Activated T-helper 1 cell treated with Interleukin-2 at 50 U/mL for 16 hours (primary cell): ENCODE data around the gene HES2.
"Not testable (repeated sequence)": the region's sequence is repeated elsewhere in the genome, so short reads cannot be mapped to it uniquely, and the experiment has no call there.

Experiments
- DNase-seq: peaks from one replicate; pipeline ENCODE4 v3.0.0-alpha.2; 2020; ENCODE audit warnings: low read depth

The HES2 gene

DNA sequence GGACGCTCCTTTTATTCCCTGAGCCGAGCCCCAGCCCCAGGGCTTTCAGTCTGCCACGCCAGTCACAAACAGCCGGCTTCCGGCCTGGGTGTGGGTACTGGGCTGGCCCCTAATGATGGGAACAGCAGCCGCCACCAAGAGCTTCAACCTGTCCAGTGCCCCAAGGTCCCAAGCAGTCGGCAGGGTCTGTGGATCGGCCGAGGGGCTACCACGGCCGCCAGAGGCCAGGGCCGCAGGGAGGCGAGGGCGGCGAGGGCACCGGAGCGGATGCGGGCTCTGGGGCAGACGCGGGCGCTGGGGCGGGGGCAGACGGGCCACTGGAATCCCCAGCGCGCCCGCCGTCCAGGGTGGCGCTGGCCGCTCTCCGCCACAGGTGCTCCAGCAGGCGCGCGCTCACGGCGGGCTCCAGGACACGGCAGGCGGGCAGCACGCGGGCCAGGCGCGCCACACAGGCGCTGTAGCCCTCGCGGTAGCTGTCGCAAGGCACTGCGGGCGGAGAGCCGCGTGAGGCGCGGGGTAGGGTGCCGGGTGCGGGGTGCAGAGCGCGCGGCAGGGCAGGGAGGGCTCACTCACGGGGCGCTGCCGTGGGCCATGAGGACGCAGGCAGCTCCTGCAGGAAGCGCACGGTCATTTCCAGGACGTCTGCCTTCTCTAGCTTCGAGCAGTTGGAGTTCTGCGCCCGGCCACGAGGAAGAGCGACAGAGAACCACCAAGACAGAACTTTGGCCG lies 887 bp downstream of the HES2 start:
- DNase-seq, result no peak

DNA sequence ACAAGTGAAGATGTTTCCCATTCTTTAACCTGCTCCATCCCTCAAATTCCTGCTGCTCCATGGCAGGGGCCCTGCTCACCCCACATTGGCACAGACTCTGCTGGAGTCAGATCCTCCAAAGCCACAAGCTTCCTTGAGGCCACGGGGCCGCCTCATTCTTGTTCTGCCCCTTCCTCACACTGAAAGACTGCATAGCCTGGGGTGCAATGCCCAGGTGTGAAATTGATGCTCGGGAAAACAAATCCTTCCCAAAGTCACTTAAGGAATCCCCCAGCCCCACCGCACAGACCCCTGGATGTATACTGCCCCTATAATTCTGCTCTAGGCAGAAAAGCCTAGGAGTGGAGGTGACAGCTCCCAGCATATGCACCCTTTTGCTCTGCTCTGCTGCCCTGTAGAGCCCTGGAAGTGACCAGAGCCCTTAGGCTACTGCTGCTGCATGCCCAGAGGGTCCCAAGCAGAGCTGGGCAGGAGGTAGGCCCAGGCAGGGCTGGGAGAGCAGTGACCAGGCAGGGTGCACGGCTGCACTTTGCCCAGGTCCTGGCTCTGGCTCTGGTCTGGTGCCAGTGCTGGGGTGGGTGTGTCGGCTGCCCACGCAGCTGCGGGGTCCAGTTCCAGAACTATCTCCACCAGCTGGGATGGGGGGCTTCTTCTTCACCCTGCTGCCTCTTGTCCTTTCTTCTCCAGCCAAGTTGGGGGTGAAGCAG lies 1.6 kb downstream of the HES2 start:
- no peak for DNase-seq

DNA sequence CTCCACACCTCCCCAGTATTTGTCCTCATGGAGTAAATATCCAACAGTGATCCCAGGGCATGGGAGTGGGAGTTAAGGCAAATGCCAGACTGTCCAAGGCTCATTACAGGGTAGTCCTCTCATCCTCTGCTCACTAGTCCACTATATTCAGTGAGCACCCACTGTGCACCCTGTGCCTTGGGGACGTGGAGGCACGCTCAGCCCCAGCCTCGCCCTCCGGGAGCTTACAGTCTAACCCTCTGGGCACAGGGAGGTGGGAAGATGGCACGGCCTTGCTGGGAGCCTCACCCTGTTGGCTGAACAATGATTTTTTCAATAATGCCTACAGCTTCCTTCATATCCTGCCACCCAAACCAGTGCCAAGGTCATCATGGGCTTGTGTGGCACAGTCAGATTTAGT lies 2.8 kb downstream of the HES2 start:
- DNase-seq, result no peak

DNA sequence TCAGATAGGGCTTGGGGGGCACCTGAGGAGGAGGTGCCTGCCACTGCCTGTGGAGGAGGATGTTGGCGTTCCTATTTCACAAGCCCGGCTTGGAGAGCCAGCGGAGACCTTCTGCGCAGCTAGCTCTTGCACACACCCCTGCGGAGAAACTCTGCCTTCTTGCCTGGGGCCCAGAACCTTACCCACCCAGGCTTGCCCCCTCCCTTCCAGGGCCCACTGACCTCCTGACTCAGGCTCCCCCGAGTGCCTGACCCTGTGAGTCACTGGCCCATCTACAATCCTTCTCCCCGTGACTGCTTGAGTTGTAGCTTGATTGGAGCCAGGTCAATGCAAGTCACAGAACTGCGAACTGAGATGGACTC lies 3.4 kb downstream of the HES2 start:
- no peak for DNase-seq

DNA sequence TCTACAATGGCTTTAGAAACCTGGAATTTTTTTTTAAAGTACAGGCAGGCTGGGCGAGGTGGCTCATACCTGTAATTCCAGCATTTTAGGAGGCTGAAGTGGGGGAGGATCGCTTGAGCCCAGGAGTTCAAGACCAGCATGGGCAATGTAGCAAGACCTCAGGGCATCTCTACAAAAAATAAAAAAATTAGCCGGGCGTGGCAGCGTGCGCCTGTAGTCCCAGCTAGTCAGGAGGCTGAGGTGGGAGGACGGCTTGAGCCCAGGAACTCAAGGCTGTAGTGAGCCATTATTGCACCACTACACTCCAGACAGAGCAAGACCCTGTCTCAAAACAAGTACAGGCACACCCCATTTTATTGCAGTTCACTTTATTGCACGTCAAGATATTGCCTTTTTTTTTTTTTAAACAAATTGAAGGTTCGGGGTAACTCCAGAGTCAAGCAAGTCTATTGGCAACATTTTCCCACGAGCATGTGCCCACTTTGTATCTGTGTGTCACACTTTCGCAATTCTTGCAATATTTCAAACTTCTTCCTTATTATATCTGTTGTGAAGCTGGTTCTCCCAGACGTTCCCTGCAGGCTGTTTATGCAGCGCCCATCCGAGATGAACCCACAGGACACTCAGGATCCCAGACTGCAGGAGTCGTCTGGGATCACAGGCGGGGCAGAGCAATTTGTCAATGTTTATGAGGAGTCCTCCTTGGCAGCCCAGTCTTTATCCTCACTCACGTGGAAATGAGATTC lies 4.7 kb downstream of the HES2 start:
- DNase-seq, result no peak

DNA sequence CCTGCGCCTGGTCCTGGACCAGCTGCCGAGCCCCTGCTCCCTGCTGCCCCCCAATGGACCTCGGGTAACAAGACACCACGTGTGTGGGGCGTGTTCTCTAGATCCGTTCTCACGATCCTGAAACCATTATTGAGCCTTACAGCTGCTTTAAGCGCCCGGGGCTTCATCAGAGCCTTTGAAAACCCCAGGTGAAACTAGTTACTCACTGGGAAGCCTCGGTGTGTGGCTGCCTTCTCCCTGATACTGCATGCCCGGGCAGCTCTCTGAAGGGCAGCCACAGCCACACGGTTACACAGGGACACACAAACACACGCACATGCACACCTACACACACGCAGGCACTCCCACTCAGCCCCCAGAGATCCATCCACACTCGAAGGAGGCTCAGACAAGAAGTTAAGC lies 5.3 kb downstream of the HES2 start:
- DNase-seq, result no peak

DNA sequence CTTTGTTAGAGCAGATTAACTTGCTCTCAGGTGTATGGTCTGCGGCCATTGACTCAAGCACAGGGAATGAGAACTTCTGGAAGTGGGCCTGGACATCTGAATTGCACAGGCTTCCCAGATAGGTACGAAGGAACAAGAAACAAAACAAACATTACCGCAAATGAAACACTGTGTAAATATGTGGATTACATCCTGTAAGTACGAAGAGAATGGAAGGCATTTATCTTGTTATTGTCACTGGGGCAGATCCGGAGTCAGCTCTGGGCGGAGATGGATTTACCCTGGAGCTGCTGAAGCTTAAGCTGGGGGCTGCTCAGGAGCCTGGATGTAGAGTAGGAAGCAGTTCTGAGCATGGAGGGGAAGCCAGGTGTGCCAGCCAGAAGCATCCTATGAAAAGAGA lies 6.8 kb downstream of the HES2 start:
- no peak for DNase-seq

DNA sequence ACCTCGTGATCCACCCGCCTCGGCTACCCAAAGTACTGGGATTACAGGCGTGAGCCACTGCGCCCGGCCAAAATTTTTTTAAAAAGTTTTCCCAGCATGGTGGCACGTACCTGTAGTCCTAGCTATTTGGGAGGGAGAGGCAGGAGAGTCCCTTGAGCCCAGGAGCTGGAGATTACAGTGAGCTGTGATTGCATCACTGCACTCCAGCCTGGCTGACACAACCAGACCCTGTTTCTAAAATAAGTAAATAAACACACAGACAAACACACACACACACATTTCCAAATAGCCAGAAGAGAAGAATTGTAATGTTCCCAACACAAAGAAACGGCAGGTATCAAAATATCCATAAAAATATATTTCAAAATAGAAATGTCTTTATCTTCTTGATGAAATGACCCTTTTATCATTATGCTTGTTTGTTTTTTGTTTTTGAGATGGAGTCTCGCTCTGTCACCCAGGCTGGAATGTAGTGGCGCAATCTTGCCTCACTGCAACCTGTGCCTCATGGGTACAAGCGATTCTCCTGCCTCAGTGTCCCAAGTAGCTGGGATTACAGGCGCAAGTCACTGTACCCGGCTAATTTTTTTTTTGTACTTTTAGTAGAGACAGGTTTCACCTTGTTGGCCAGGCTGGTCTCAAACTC lies 9.3 kb downstream of the HES2 start:
- no peak for DNase-seq

DNA sequence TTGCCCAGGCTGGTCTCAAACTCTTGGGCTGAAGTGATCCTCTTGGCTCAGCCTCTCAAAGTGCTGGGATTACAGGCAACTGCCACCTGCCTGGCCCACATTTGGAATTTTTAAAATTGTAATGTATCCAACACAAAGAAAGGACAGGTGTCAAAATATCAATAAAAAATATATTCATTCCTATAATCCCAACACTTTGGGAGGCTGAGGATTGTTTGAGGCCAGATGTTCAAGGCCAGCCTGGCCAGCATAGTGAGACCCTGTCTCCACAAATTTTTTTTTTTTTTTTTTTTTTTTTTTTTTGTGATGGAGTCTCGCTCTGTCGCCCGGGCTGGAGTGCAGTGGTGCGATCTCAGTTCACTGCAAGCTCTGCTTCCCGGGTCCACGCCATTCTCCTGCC lies 10.0 kb downstream of the HES2 start:
- DNase-seq, result no peak

DNA sequence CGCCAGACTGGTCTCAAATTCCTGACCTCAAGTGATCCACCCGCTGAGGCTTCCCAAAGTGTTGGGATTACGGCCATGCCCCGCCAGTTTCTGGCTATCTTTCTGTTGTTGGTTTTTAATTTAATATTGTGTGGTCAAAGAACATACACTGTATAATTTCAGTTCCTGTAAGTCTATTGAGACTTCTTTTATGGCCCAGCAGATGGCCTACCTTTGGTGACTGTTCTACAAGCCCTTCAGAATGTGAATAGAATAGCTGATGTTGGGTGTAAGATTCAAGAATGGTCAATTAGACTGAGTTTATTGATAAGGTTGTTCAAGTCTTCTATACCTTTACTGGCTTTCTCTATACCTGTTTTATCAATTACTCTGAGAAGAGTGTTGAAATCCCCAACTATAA lies 10.7 kb downstream of the HES2 start:
- no peak for DNase-seq

DNA sequence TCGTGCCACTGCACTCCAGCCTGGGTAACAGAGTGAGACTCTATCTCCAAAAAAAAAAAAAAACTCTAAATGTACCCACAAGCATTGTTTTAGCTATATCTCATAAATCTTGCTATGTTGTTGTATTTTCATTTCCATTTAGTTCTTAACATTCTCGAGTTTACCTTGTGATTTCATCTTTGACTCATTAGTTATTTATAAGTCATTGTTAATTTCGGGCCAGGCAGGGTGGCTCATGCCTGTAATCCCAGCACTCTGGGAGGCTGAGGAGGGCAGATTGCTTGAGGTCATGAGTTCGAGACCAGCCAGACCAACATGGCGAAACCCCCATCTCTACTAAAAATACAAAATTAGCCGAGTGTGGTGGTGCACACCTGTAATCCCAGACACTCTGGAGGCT lies 11.7 kb downstream of the HES2 start:
- DNase-seq, result no peak

DNA sequence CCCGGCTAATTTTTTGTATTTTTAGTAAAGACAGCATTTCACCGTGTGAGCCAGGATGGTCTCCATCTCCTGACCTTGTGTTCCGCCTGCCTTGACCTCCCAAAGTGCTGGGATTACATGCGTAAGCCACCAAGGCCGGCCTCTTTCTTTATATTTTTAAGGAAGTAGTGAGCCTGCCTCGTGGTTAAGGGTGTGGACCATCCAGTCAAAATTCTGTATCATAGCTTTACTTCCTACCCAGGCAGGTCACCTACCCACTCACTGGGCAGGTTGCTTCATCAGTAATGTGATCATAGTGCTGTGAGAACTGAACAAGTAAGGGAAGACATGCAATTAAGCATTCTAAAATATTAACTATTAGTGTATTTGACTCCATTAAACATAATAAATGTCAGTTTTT lies 18.0 kb downstream of the HES2 start:
- no peak for DNase-seq

DNA sequence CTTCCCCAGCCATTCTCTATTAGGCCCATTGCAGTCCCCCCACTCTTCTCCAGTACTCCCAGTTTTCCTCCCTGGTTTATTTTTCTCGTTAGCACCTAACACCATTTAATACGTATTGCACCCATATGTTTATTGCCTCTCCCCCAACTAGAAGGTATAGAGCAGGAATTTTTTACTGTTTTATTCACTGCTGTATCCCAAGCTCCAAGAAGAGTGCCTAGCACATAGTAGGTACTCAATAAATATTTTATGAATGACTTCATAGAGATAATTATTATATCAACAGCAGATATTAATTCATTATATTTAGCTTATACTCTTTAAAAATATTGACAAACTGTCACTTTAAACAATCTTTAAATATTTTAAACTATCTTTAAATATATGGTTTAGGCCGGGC lies 20.4 kb downstream of the HES2 start:
- no peak for DNase-seq

DNA sequence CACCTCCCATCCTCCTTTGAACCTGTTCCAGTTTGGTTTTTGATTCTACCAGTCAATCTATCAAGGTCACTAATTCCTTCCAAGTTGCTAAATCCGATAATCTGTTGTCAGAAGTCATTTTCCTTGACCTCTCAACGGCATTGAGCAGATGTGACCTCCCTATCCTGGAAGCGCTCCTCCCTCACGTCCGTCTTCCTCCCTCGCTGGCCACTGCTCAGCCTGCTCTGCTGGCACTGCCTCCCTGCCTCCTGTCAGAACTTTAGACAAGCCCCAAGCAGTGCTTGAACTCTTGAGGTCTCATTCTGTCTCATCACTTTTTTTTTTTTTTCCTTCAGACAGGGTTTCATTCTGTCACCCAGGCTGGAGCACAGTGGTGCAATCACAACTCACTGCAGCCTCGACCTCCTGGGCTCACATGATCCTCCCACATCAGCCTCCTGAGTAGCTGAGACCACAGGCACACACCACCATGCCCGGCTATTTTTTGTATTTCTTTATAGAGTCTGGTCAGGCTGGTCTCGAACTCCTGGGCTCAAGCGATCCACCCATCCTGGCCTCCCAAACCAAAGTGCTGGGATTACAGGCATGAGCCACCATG lies 21.8 kb downstream of the HES2 start:
- no peak for DNase-seq

DNA sequence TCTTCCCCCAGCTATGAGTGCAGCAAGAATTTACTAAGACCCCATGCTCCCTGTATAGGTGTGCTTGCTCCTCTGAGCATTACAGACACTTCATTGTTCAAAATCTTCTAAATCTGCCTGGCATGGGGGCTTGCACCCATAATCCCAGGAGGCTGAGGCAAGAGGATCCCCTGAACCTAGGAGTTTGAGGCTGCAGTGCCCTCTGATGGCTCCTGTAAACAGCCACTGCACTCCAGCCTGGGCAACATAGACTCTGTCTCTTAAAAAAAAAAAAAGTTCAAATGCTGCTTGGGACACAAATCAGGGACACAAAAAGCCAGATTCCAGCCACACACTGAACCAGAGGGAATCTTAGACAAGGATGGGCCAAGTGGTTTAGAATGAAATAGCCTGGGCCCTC lies 22.7 kb downstream of the HES2 start:
- no peak for DNase-seq

DNA sequence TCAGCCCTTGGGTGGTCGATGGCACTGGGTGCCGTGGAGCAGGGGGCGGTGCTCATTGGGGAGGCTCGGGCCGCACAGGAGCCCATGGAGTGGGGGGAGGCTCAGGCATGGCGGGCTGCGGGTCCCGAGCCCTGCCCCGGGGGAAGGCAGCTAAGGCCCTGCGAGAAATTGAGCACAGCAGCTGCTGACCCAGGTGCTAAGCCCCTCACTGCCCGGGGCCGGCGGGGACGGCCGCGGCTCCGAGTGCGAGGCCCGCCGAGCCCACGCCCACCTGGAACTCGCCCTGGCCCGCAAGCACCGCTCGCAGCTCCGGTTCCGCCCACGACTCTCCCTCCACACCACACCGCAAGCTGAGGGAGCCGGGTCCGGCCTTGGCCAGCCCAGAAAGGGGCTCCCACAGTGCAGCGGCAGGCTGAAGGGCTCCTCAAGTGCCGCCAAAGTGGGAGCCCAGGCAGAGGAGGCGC lies 23.9 kb downstream of the HES2 start:
- DNase-seq, result not testable (repeated sequence)

DNA sequence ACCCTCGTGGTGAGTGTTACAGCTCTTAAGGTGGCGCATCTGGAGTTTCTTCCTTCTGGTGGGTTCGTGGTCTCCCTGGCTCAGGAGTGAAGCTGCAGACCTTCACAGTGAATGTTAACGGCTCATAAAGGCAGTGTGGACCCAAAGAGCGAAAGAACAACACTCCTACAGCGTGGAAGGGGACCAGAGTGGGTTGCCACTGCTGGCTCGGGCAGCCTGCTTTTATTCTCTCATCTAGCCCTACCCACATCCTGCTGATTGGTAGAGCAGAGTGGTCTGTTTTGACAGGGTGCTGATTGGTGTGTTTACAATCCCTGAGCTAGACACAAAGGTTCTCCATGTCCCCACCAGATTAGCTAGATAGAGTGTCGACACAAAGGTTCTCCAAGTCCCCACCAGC lies 24.6 kb downstream of the HES2 start:
- not testable (repeated sequence) for DNase-seq

DNA sequence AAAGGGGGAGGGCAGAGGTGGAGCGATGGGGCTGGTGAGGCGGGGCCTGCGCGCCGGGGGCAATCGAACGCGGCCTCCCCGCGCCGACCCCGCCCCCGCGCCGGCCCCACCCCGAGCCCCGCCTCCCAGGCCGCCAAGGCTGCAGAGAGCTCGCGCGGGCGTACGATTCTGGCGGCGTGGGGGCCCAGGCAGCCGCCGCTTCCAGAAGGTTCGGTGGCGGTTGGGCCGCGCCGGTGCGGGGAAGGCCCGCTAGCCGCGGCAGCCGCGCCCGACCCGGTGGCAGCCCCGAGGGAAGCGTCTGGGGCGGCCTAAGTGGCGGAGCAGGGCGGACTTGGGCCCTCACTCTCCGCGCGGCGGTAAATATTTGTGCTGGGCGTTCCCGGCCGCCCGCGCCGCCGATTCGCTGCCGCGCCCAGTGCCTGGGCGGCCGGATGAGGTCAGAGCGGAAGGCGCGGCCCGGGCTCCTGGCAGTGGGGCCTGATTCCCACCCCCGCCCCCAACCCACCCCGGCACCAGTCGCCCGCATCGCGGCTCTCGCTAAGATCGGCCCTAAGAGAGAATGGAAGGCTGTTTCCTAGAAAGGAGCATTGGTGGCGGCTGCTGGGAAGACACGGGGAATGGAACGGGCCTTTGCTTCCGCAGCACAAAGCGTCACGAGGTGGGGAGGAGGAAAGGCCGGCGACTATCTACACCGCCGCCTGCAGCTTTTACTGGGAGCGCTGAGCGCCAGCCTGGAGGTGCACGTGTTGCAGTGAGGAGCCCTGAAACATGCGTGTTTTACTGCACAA lies 26.1 kb downstream of the HES2 start, which contains the start of gene ACOT7:
TSS of gene ACOT7 (minus strand) at position 368 of the 788 bp plus-strand sequence. CDS start 368 bp downstream, outside the sequence.
- DNase-seq, result peak; percentile 86

DNA sequence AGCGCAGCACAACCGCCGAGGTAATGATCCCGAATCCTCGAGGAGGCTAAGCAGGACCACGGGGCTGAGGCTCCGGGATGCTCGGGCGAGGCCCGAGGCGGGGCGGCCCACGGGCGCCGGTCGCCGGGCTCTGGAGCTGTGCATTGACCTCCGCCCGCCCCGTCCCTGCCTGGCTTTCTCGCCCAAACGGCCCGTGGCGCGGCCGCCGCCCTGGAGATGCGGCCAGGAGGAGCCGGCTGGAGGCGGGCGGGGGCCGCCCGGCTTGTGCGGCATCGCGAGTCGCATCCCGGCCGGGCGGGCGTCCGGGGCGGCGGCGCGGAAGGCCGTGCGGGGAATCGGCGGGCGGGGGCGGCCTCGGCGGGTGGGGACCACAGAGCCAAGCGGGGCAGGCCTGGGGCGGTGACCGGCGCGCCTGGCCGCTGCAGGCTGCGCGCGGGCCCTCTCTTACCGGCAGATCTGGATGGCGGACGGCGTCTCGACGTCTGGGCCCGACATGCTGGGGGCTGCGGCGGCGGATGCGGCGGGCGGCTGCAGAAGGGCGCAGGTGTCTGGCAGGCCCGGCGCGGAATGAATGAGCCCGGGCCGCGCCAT lies 26.8 kb downstream of the HES2 start:
- DNase-seq, result no peak

DNA sequence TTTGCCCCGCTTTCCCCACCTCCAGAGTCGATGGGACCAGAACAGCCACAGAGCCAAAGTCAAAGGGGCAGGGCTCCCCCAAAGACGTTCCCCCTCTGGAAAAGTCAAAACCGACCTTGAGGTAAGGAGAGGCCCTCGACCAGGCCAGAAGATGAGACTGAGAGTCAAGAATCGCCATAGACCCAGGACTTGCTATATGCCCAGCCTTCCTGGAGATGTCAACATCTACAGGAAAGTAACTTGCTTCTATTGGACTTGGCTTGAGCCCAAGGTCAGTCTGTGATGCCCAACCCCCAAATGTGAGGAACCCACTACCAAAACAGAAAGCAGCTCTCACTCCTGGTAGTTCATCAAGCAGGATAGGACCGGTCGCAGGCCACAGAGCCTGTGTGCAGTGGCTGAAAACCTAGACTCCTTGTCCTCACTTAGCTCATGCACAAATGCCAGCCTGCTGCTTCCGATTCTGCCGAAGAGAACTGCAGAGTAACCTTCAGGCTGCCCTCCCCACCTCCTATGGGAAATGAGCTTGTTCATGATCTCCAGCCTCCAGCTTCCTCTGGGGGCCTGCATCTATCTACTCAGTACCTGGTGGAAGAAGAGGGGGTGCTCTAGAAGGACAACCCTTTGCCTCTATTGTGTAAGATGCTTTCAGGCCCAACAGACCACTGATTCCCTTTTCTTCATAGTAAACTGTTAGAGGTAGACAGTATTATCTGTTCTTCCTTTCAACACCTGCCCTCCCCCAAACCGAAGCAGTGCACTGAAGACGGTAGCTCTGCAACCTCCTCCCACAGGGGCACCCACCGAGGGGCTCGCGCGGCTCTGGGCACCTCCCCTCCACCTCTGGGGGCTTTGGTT lies 27.5 kb downstream of the HES2 start:
- no peak for DNase-seq
